K562 (cell line): ENCODE data around the gene LRFN4. TPM values are rescaled to one million over a fixed set of nuclear protein-coding genes. Genes with fewer than 3 reads are reported as not detected.

Experiments
- CAMTA2 ChIP-seq: fragments of 250-450 bp; sonication (Bioruptor Pico); conservative IDR thresholded peaks from 2 replicates; pipeline ENCODE4 v1.5.1; 2022
- CBX3 ChIP-seq, 2 experiments: IDR thresholded peaks; 1 replicate in 1 of 2; 2 replicates in 1 of 2; pipeline ENCODE4 v1.6.1; 2012; ENCODE audit warnings: inconsistent platforms in 2 of 2, low read length in 2 of 2, borderline replicate concordance in 1 of 2, control low read depth in 1 of 2
- CCNT2 ChIP-seq: IDR thresholded peaks from 2 replicates; pipeline ENCODE4 v1.6.1; 2011; ENCODE audit warnings: borderline replicate concordance, low read depth, mild to moderate bottlenecking, moderate library complexity, mixed read lengths, low read length; ENCODE audit not compliant: insufficient read length; ENCODE audit errors: extremely low read depth
- GTF2A2 ChIP-seq: IDR thresholded peaks from 2 replicates; pipeline ENCODE4 v1.6.1; 2016; ENCODE audit warnings: mild to moderate bottlenecking, missing genetic modification characterization, missing compliant biosample characterization
- HLTF ChIP-seq: fragments of 450-650 bp; IDR thresholded peaks from 2 replicates; pipeline ENCODE4 v1.6.1; 2016
- JUND ChIP-seq, 2 experiments: IDR thresholded peaks; 2 replicates in 1 of 2; 3 replicates in 1 of 2; pipeline ENCODE4 v1.6.1; 2011; ENCODE audit warnings: borderline replicate concordance in 2 of 2, low read depth in 2 of 2, low read length in 2 of 2, improper control_type of control experiment in 1 of 2, missing biosample characterization in 1 of 2, missing genetic modification characterization in 1 of 2, missing genetic modification reagents in 1 of 2
- MECOM ChIP-seq: fragments of 250-450 bp; sonication (Bioruptor Pico); IDR thresholded peaks from 2 replicates; pipeline ENCODE4 v1.8.0; 2022; ENCODE audit warnings: inconsistent platforms
- NFYB ChIP-seq: IDR thresholded peaks from 2 replicates; pipeline ENCODE4 v1.6.1; 2011; ENCODE audit warnings: mild to moderate bottlenecking, moderate library complexity; ENCODE audit not compliant: insufficient read length; ENCODE audit errors: extremely low read depth
- NR3C1 ChIP-seq: sonication (generic); formaldehyde crosslinking; IDR thresholded peaks from 2 replicates; pipeline ENCODE4 v1.8.1; 2022; ENCODE audit warnings: missing genetic modification reagents
- PML ChIP-seq: IDR thresholded peaks from 2 replicates; pipeline ENCODE4 v1.6.1; 2012; ENCODE audit warnings: low read length, inconsistent platforms
- SP1 ChIP-seq: sonication (generic); formaldehyde crosslinking; IDR thresholded peaks from 2 replicates; pipeline ENCODE4 v1.8.1; 2022; ENCODE audit warnings: mild to moderate bottlenecking, missing genetic modification reagents
- SREBF2 ChIP-seq: sonication (generic); formaldehyde crosslinking; IDR thresholded peaks from 2 replicates; pipeline ENCODE4 v1.4.0; 2020; ENCODE audit warnings: mild to moderate bottlenecking, missing genetic modification reagents
- ZFPM2 ChIP-seq: fragments of 250-450 bp; sonication (Bioruptor Pico); IDR thresholded peaks from 2 replicates; pipeline ENCODE4 v1.5.1; 2022; ENCODE audit warnings: mild to moderate bottlenecking
- polyA plus RNA-seq, 8 experiments: library from polyadenylated mRNA; depleted of rRNA in 4 of 8; stranded (reverse) in 5 of 8; unstranded in 3 of 8; fragments of >200 nt; fragmentation: Nextera tagmentation in 2 of 8; fragmentation: Illumina TruSeq in 1 of 8; extraction: Ambion mirVana in 2 of 8; extraction: Trizol in 1 of 8; gene quantifications; 2 replicates each; pipeline versions ENCODE4 v1.2.1 to v1.2.3, GENCODE V29; 2011 to 2014; ENCODE audit warnings: inconsistent platforms in 1 of 8, missing spikeins in 1 of 8
- total RNA-seq, 7 experiments: library from RNA; depleted of rRNA in 6 of 7; stranded (reverse); fragments of >200 nt in 6 of 7; fragmentation: Illumina TruSeq in 2 of 7; extraction: Trizol in 2 of 7; gene quantifications; 2 replicates each; pipeline versions ENCODE4 v1.2.1 to v1.2.3, GENCODE V29; 2011 to 2021; ENCODE audit warnings: low replicate concordance in 1 of 7
- TF ChIP-seq, protein P1 (sequence below): fragments of 450-650 bp; IDR thresholded peaks from 2 replicates; pipeline ENCODE4 v1.6.1; 2016; ENCODE audit warnings: low read depth, mild to moderate bottlenecking, moderate library complexity
- TF ChIP-seq, protein P2 (sequence below), 2 experiments: fragments of 450-650 bp in 1 of 2; IDR thresholded peaks; 2 replicates each; pipeline ENCODE4 v1.6.1; 2011 to 2017; ENCODE audit warnings: low read depth in 2 of 2, antibody characterized with exemption in 1 of 2, borderline replicate concordance in 1 of 2, low read length in 1 of 2, mild to moderate bottlenecking in 1 of 2, mixed read lengths in 1 of 2; ENCODE audit not compliant: control insufficient read depth in 1 of 2
- TF ChIP-seq, protein P3 (sequence below): fragments of 450-650 bp; IDR thresholded peaks from 2 replicates; pipeline ENCODE4 v1.6.1; 2016
- TF ChIP-seq, protein P4 (sequence below): sonication (generic); formaldehyde crosslinking; IDR thresholded peaks from 2 replicates; pipeline ENCODE4 v1.8.1; 2023; ENCODE audit warnings: mild to moderate bottlenecking, missing genetic modification reagents
- TF ChIP-seq, protein P5 (sequence below): fragments of 450-650 bp; formaldehyde crosslinking; conservative IDR thresholded peaks from 2 replicates; pipeline ENCODE4 v1.4.0; 2022; ENCODE audit warnings: mild to moderate bottlenecking, missing genetic modification characterization

Gene LRFN4
- total and polyA plus RNA-seq, 9 of the 15 experiments (the other 6 are each of a cell fraction or from before 2014, with no cell fraction given): 0.10 to 60.1 (median 6.7) TPM

DNA sequence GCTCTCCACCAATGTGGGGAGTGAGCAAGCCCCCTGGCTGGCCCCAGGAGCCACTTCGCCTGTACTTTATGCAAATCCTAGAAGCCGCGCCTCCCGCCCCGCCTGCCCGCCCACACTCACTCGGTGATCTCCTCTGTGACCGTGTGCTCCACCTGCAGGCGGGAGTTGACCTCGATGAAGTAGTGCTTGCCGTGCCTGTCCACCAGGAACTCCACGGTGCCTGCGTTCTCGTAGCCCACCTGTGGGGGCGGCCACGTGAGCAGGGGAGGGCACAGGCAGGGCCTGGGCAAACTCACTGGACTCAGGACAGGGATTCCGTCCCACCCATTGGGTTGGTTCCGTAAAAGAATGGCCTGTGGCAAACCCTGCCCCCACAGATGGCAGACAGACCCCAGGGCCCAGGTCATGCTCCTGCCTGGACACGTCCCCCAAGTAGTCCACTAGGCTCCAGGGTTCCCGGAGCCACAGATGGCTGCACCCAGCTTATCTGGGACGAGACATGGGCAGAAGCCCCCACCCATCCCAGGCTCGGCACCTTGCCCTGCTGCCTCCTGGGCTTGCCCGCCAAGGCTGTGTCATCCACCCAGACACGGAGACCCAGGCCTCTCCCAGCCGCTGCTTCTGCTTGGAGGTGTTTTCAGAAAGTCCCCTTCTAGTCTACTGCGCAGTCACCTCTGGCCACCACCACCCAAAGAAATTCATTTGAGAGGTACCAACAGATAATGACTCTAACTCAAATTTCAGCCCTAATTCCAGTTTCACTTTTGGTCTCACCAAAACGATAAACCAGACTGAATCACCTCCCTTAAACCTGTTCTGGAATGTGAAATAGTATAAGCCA, 12.1 kb downstream of the LRFN4 start (continued):
- TF ChIP-seq, protein P1, sequence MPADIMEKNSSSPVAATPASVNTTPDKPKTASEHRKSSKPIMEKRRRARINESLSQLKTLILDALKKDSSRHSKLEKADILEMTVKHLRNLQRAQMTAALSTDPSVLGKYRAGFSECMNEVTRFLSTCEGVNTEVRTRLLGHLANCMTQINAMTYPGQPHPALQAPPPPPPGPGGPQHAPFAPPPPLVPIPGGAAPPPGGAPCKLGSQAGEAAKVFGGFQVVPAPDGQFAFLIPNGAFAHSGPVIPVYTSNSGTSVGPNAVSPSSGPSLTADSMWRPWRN: no peak
- TF ChIP-seq NR3C1 (CRISPR knock-in tag): no peak
- no peak for TF ChIP-seq PML
- TF ChIP-seq CCNT2: no peak
- TF ChIP-seq, protein P2, sequence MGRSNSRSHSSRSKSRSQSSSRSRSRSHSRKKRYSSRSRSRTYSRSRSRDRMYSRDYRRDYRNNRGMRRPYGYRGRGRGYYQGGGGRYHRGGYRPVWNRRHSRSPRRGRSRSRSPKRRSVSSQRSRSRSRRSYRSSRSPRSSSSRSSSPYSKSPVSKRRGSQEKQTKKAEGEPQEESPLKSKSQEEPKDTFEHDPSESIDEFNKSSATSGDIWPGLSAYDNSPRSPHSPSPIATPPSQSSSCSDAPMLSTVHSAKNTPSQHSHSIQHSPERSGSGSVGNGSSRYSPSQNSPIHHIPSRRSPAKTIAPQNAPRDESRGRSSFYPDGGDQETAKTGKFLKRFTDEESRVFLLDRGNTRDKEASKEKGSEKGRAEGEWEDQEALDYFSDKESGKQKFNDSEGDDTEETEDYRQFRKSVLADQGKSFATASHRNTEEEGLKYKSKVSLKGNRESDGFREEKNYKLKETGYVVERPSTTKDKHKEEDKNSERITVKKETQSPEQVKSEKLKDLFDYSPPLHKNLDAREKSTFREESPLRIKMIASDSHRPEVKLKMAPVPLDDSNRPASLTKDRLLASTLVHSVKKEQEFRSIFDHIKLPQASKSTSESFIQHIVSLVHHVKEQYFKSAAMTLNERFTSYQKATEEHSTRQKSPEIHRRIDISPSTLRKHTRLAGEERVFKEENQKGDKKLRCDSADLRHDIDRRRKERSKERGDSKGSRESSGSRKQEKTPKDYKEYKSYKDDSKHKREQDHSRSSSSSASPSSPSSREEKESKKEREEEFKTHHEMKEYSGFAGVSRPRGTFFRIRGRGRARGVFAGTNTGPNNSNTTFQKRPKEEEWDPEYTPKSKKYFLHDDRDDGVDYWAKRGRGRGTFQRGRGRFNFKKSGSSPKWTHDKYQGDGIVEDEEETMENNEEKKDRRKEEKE (IDR thresholded peaks at IDR 0.05; ENCODE audit: borderline replicate concordance in 1 of 2, control insufficient read depth in 1 of 2, low read depth in 2 of 2, low read length in 1 of 2): no peak
- peak; percentile 47; the same call in 1 of the 2 replicates for TF ChIP-seq JUND (IDR thresholded peaks at IDR 0.05; ENCODE audit: borderline replicate concordance, low read depth, low read length)
- TF ChIP-seq JUND (tag; IDR thresholded peaks at IDR 0.05; ENCODE audit: borderline replicate concordance, low read depth, low read length): no peak; the same call in 2 of the 3 replicates
- TF ChIP-seq CBX3 (IDR thresholded peaks at IDR 0.05; ENCODE audit: borderline replicate concordance in 1 of 2, low read length in 2 of 2): peak in 1 of 2 experiments; percentile 69; a peak in 1 of 3 replicates
- TF ChIP-seq NFYB: no peak
- TF ChIP-seq ZFPM2 (CRISPR knock-in tag): no peak
- no peak for TF ChIP-seq GTF2A2 (tag)
- TF ChIP-seq CAMTA2 (CRISPR knock-in tag): no peak
- peak; percentile 87 for TF ChIP-seq SP1 (CRISPR knock-in tag)
- no peak for TF ChIP-seq SREBF2
- TF ChIP-seq, protein P3, sequence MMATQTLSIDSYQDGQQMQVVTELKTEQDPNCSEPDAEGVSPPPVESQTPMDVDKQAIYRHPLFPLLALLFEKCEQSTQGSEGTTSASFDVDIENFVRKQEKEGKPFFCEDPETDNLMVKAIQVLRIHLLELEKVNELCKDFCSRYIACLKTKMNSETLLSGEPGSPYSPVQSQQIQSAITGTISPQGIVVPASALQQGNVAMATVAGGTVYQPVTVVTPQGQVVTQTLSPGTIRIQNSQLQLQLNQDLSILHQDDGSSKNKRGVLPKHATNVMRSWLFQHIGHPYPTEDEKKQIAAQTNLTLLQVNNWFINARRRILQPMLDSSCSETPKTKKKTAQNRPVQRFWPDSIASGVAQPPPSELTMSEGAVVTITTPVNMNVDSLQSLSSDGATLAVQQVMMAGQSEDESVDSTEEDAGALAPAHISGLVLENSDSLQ: no peak; the same call in 1 of the 2 replicates
- TF ChIP-seq, protein P4, sequence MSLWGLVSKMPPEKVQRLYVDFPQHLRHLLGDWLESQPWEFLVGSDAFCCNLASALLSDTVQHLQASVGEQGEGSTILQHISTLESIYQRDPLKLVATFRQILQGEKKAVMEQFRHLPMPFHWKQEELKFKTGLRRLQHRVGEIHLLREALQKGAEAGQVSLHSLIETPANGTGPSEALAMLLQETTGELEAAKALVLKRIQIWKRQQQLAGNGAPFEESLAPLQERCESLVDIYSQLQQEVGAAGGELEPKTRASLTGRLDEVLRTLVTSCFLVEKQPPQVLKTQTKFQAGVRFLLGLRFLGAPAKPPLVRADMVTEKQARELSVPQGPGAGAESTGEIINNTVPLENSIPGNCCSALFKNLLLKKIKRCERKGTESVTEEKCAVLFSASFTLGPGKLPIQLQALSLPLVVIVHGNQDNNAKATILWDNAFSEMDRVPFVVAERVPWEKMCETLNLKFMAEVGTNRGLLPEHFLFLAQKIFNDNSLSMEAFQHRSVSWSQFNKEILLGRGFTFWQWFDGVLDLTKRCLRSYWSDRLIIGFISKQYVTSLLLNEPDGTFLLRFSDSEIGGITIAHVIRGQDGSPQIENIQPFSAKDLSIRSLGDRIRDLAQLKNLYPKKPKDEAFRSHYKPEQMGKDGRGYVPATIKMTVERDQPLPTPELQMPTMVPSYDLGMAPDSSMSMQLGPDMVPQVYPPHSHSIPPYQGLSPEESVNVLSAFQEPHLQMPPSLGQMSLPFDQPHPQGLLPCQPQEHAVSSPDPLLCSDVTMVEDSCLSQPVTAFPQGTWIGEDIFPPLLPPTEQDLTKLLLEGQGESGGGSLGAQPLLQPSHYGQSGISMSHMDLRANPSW (CRISPR knock-in tag): no peak
- TF ChIP-seq MECOM (CRISPR knock-in tag): no peak
- TF ChIP-seq, protein P5, sequence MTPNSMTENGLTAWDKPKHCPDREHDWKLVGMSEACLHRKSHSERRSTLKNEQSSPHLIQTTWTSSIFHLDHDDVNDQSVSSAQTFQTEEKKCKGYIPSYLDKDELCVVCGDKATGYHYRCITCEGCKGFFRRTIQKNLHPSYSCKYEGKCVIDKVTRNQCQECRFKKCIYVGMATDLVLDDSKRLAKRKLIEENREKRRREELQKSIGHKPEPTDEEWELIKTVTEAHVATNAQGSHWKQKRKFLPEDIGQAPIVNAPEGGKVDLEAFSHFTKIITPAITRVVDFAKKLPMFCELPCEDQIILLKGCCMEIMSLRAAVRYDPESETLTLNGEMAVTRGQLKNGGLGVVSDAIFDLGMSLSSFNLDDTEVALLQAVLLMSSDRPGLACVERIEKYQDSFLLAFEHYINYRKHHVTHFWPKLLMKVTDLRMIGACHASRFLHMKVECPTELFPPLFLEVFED (CRISPR knock-in tag): no peak
- no peak for TF ChIP-seq HLTF
